Small intestine (tissue), 7 donors: Measurements from ENCODE around the gene PRRC1. TPM values are rescaled to one million over a fixed set of nuclear protein-coding genes. Genes with fewer than 3 reads are reported as not detected.

Source experiments
- DNase-seq, 2 donors: peaks; one replicate each; pipeline versions ENCODE4 v3.0.0 to v3.0.0-alpha.2; 2013
- FAIRE-seq: peaks from 2 replicates; lab custom pipeline; 2012; peaks lifted over from hg19 to GRCh38; lab: Jason Lieb, UNC
- H3K27ac ChIP-seq, 3 donors: one replicate each; pipeline ENCODE4 v1.5.1; 2013; ENCODE audit warnings: low read length in 2 of 3, mild to moderate bottlenecking in 2 of 3, control low read depth in 1 of 3, inconsistent platforms in 1 of 3, low read depth in 1 of 3, moderate library complexity in 1 of 3
- H3K27me3 ChIP-seq, 3 donors: one replicate each; pipeline ENCODE4 v1.6.1; 2013; ENCODE audit warnings: low read length in 3 of 3, inconsistent platforms in 1 of 3; ENCODE audit not compliant: control insufficient read depth in 3 of 3, insufficient read depth in 3 of 3
- H3K36me3 ChIP-seq, 3 donors: one replicate each; pipeline ENCODE4 v1.6.1; 2013; ENCODE audit warnings: low read length in 3 of 3, inconsistent platforms in 1 of 3, low read depth in 1 of 3, mild to moderate bottlenecking in 1 of 3, moderate library complexity in 1 of 3; ENCODE audit not compliant: control insufficient read depth in 3 of 3, insufficient read depth in 2 of 3
- H3K4me1 ChIP-seq, 3 donors: one replicate each; pipeline ENCODE4 v1.6.1; 2013; ENCODE audit warnings: low read length in 2 of 3, inconsistent platforms in 1 of 3, low read depth in 1 of 3, mild to moderate bottlenecking in 1 of 3, moderate library complexity in 1 of 3; ENCODE audit not compliant: control insufficient read depth in 3 of 3, insufficient read depth in 2 of 3
- H3K4me3 ChIP-seq, 3 donors: one replicate each; pipeline ENCODE4 v1.5.1; 2013; ENCODE audit warnings: low read length in 3 of 3, control low read depth in 1 of 3, inconsistent platforms in 1 of 3, low read depth in 1 of 3, mild to moderate bottlenecking in 1 of 3, moderate library complexity in 1 of 3
- H3K9me3 ChIP-seq, 2 donors: one replicate each; pipeline ENCODE4 v1.6.1; 2013; ENCODE audit warnings: low read depth in 1 of 2, low read length in 1 of 2; ENCODE audit not compliant: control insufficient read depth in 2 of 2, insufficient read depth in 1 of 2
- WGBS, 3 donors: extraction: QIAGEN DNeasy Blood & Tissue Kit; methylation state at CpG; one replicate each; pipeline ENCODE4 v1.1.7; 2013; 5-methylcytosine and 5-hydroxymethylcytosine counted together
- polyA plus RNA-seq, 4 donors: library from polyadenylated mRNA; stranded (reverse) in 3 of 4; unstranded in 1 of 4; fragments of 200-250 nt in 3 of 4; fragments of 120-200 nt in 1 of 4; gene quantifications; one replicate each; pipeline versions ENCODE4 v1.2.1 to v1.2.3, GENCODE V29; 2013
- donor health status: healthy with polysubstance abuse.
- donor health status: control.
- donor health status: control.
- donor health status: Bipolar disorder and iron deficiency.
- donor health status: healthy.

Gene PRRC1
- polyA plus RNA-seq, 4 donors, result 24.6 to 76.0 (median 41.1) TPM

DNA sequence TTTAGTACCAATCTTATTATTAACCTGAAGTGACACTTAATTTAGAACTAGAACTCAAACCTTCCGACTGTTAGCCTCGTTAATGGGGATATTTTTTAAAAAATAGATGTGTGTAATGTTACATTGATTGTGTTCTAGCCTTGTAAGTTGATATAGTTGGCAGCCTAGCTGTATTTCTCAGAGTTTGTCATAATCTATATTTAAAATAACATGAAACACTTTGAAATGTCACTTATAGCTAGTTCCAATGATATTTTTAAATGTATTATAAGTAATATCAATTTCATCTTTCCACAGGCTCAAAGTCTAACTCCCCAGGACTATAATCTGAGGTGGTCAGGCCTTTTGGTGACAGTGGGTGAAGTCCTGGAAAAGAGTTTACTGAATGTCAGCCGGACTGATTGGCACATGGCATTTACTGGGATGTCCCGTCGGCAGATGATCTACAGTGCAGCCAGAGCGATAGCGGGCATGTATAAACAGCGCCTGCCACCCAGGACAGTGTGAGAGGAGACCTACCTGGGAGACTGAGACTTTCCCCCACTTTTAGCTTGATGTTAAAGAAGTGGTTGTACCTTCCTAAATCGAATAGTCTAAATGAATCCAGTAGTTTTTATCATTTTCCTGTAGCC lies 34.1 kb downstream of the PRRC1 start:
- FAIRE-seq, result no peak
- 91 to 95% (median 93%) methylated on average over 9 of the region's 9 CpGs for WGBS, 3 donors
- no peak overlapping the region for H3K4me3 ChIP-seq
- no peaks in the 10 kb centered on the region for H3K27me3 ChIP-seq
- no peaks in the 10 kb centered on the region for H3K9me3 ChIP-seq
- H3K4me1 ChIP-seq, result no peaks in the 10 kb centered on the region
- H3K27ac ChIP-seq, result no peak overlapping the region
- peaks cover 3 to 15% (median 8%) of the 10 kb centered on the region in 3 donors for H3K36me3 ChIP-seq
- DNase-seq, result no peak

DNA sequence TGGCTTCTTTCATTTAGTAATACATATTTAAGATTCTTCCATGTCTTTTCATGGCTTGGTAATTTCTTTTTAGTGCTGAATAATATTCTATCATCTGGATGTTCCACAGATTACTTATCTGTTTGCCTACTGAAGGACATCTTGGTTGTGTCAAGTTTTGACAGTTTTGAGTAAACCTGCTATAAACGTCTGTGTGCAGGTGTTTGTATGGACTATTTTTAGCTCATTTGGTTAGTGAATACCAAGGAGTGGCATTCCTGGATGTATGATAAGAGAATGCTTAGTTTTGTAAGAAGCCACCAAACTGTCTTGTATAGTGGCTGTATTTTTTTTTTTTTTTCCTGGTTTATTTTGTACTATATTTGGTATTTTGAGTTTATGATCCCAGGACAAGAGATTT lies 38.4 kb downstream of the PRRC1 start:
- Histone ChIP-seq H3K36me3 (peaks cover 3 to 11% (median 8%) of the 10 kb centered on the region in 3 donors), H3K4me3 (no peak overlapping the region), H3K27ac (no peak overlapping the region), H3K9me3 (no peaks in the 10 kb centered on the region), H3K27me3 (no peaks in the 10 kb centered on the region), H3K4me1 (no peaks in the 10 kb centered on the region)
- WGBS, 3 donors, result 11 to 28% (median 12%) methylated on average over 1 of the region's 1 CpG
- FAIRE-seq (no peak), DNase-seq (no peak)

DNA sequence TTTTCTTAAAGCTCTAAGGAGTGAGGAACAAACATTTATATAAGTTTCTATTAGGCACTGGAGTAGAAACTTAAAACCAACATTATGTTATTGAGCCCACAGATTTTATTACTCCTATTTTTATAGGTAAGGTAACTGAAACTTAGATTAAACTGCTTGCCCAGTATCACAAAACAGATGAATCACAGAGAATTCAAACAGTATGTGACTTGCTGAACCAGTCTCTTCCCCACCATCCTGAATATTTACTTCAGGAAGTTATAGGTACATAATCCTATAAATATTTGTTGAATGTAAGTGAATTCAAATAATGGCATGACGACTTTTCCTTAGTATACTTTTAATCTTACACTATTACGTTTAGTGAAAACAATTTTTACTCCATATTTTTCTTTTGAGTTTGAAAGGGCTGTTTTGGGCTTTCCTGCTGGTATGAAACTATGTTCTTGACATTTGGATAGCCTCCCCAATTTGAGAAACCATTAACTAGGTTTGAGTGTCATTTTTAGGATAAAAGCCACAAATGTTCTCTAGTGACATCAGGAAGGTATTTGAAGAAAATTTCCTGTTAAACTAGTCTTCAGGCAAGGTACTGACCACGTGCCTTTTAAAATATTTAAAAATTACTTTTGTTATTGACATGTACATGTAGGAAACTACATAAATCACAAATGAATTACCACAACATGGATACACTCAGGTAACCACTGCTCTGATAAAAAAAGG lies 39.3 kb downstream of the PRRC1 start:
- no peak for FAIRE-seq

DNA sequence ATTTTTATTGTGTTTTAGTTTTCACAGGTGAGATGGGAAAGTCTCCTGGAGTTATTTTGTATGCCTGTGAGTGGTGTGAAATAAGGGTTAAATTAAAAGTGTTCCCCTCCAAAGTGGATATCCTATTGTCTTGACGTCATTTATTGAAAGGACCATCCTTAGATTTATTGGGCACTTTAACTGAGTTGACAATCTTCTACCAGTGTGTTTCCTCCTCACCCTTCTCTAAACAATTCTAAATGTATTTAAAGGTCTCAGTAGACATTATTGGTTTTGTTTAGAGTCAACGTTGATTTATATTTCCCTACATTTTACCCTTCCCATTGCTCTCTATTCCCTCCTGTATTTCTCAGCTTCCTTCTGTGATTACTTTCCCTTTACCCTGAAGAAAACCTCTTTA lies 40.8 kb downstream of the PRRC1 start:
- peaks cover 0 to 6% (median 5%) of the 10 kb centered on the region in 3 donors for H3K36me3 ChIP-seq
- 65 to 71% (median 65%) methylated on average over 2 of the region's 2 CpGs for WGBS, 3 donors
- no peak overlapping the region for H3K27ac ChIP-seq
- DNase-seq (no peak), FAIRE-seq (no peak)
- no peaks in the 10 kb centered on the region for H3K9me3 ChIP-seq
- no peak overlapping the region for H3K4me3 ChIP-seq
- no peaks in the 10 kb centered on the region for H3K4me1 ChIP-seq
- H3K27me3 ChIP-seq, result no peaks in the 10 kb centered on the region

More for the DNA sequence above, 39.3 kb downstream of the PRRC1 start:
- 86 to 90% (median 88%) methylated on average over 3 of the region's 3 CpGs for WGBS, 3 donors
- Histone ChIP-seq H3K9me3 (no peaks in the 10 kb centered on the region), H3K27me3 (no peaks in the 10 kb centered on the region), H3K27ac (no peak overlapping the region), H3K4me1 (no peaks in the 10 kb centered on the region), H3K36me3 (peaks cover under 1 to 8% (median 6%) of the 10 kb centered on the region in 3 donors), H3K4me3 (no peak overlapping the region)
- no peak for DNase-seq

- DNase-seq, result no peak
- no peak for FAIRE-seq
- no peaks in the 10 kb centered on the region for H3K27me3 ChIP-seq
- no peak overlapping the region for H3K27ac ChIP-seq
- no peak overlapping the region for H3K4me3 ChIP-seq
- peaks cover 0 to 2% (median 0%) of the 10 kb centered on the region in 3 donors for H3K36me3 ChIP-seq
- no peaks in the 10 kb centered on the region for H3K4me1 ChIP-seq
- 80 to 91% (median 87%) methylated on average over 3 of the region's 3 CpGs for WGBS, 3 donors
- no peaks in the 10 kb centered on the region for H3K9me3 ChIP-seq
Measured at GRCh38 chr5:127561254-127561653, 43.8 kb downstream of the PRRC1 start.

- DNase-seq, result peak; percentile 13 to 19
Measured at GRCh38 chr5:127562252-127562651, 44.8 kb downstream of the PRRC1 start.

DNA sequence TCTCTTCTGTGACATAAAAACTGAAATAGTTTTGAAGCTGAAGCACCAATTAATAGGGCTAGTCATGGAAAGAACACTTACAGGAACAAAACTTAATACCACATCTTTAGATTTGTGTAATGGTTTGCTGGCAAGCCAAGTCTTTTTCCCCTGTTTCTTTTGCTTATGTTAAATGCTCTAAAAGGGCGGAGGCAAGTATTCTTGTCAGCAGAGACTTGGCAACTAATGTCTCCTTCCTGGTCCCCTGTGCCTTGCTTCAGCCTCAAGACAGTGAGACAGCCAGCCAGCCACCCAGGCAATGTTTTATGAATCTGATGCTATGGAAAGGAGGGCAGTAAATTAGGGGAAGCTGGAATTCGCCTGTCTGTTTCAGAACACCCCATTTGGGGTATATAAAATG lies 45.7 kb downstream of the PRRC1 start:
- WGBS, 3 donors, result 69 to 87% (median 72%) methylated on average over 2 of the region's 2 CpGs
- no peak for FAIRE-seq
- H3K4me1 ChIP-seq, result no peaks in the 10 kb centered on the region
- H3K27ac ChIP-seq, result no peak overlapping the region
- H3K36me3 ChIP-seq, result peaks cover 0 to 2% (median 0%) of the 10 kb centered on the region in 3 donors
- no peak for DNase-seq
- H3K27me3 ChIP-seq, result no peaks in the 10 kb centered on the region
- no peaks in the 10 kb centered on the region for H3K9me3 ChIP-seq
- no peak overlapping the region for H3K4me3 ChIP-seq

More at GRCh38 chr5:127562252-127562651, 44.8 kb downstream of the PRRC1 start:
- Histone ChIP-seq H3K4me3 (no peak overlapping the region), H3K4me1 (no peaks in the 10 kb centered on the region), H3K36me3 (peaks cover 0 to 2% (median 0%) of the 10 kb centered on the region in 3 donors), H3K27me3 (no peaks in the 10 kb centered on the region), H3K27ac (no peak overlapping the region), H3K9me3 (no peaks in the 10 kb centered on the region)
- 15 to 30% (median 15%) methylated on average over 3 of the region's 3 CpGs for WGBS, 3 donors
- FAIRE-seq, result no peak

DNA sequence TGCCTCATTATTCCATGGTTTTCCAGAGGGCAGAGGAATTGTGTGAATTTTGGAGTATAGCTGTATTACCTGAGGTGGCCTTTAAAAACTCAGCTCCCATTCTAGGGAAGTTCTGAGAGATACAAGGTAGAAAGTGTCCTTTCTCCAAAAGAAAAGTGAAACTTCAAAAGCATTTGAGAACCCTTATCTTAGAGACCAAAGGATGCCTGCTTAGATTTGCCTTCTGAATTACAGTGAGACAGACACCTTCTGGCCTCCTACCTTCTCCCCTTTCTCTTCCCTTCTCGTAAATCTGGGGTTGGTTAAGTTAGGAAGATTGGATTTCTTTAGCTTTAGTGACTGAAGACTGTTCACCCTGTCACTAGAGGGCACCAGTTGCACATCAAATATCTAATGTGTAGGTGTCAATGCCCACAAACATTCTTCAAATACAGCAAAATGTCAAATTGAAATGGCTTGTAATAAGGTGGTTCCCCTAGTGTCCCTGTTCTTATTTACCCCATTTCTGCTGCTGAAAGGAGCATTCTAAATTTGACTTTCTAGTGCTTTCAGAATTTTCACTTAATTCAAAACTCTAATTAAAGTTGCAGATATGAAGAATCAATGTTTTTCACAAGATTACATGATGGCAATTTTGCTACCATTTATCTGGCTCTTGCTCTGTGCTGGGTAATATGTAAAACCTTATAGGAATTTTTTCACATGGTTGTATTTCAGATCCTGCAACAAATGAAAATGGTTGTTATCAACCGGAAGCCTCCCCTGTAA lies 46.7 kb downstream of the PRRC1 start:
- DNase-seq, result peak; percentile 68 to 70
- H3K4me1 ChIP-seq, result no peaks in the 10 kb centered on the region

More for the DNA sequence above, 46.7 kb downstream of the PRRC1 start:
- H3K27ac ChIP-seq, result no peak overlapping the region
- no peaks in the 10 kb centered on the region for H3K9me3 ChIP-seq
- WGBS, 3 donors, result 46 to 55% (median 53%) methylated on average over 2 of the region's 2 CpGs
- no peak overlapping the region for H3K4me3 ChIP-seq
- peaks cover 0 to 2% (median 0%) of the 10 kb centered on the region in 3 donors for H3K36me3 ChIP-seq
- no peak for FAIRE-seq
- H3K27me3 ChIP-seq, result no peaks in the 10 kb centered on the region
